Measurements from ENCODE around the gene ACOX3.
A peak's percentile ranks its signal among the peaks of the same experiment; 100 is the strongest.

The ACOX3 gene

GRCh38 chr4:8451440-8452182 lies 11.1 kb upstream of the ACOX3 start:
- H3K4me3 Mint-ChIP-seq, result no peak overlapping the region
- H3K4me1 Mint-ChIP-seq, result no peaks in the 10 kb centered on the region
- no peak overlapping the region for H3K27ac Mint-ChIP-seq
- no peaks in the 10 kb centered on the region for H3K27me3 Mint-ChIP-seq (ENCODE audit: low read depth)
- H3K9me3 Mint-ChIP-seq, result no peaks in the 10 kb centered on the region
- peaks cover 37% of the 10 kb centered on the region for H3K36me3 Mint-ChIP-seq (ENCODE audit: low read depth)
- TF ChIP-seq CTCF (IDR thresholded peaks at IDR 0.05; ENCODE audit: unreplicated experiment in 3 of 3), result no peak

- peaks cover 35% of the 10 kb centered on the region for H3K4me1 Mint-ChIP-seq
- no peaks in the 10 kb centered on the region for H3K9me3 Mint-ChIP-seq
- H3K27me3 Mint-ChIP-seq (ENCODE audit: low read depth), result no peaks in the 10 kb centered on the region
- no peak overlapping the region for H3K4me3 Mint-ChIP-seq
- no peak overlapping the region for H3K27ac Mint-ChIP-seq
- H3K36me3 Mint-ChIP-seq (ENCODE audit: low read depth), result peaks cover 7% of the 10 kb centered on the region
- TF ChIP-seq CTCF (IDR thresholded peaks at IDR 0.05; ENCODE audit: unreplicated experiment in 3 of 3), result no peak
Measured at GRCh38 chr4:8446122-8446521, 5.6 kb upstream of the ACOX3 start.

- TF ChIP-seq CTCF (IDR thresholded peaks at IDR 0.05; ENCODE audit: unreplicated experiment in 3 of 3), result no peak
Measured at GRCh38 chr4:8443801-8444200, 3.3 kb upstream of the ACOX3 start.

GRCh38 chr4:8442596-8443358 lies 2.3 kb upstream of the ACOX3 start:
- Mint-ChIP-seq H3K36me3 (ENCODE audit: low read depth) (peaks cover 3% of the 10 kb centered on the region), H3K4me3 (peak overlapping the region; percentile 82 to 91 (median 84)), H3K9me3 (peaks cover 4% of the 10 kb centered on the region), H3K27ac (peak overlapping the region in 1 of 3 experiments; percentile 73), H3K4me1 (peaks cover 60% of the 10 kb centered on the region), H3K27me3 (ENCODE audit: low read depth) (no peaks in the 10 kb centered on the region)
- TF ChIP-seq CTCF (IDR thresholded peaks at IDR 0.05; ENCODE audit: unreplicated experiment in 3 of 3), result no peak

More at GRCh38 chr4:8443801-8444200, 3.3 kb upstream of the ACOX3 start:
- H3K4me3 Mint-ChIP-seq, result peak overlapping the region in 1 of 3 experiments; percentile 82
- peaks cover 5% of the 10 kb centered on the region for H3K36me3 Mint-ChIP-seq (ENCODE audit: low read depth)
- H3K9me3 Mint-ChIP-seq, result peaks cover 4% of the 10 kb centered on the region
- H3K4me1 Mint-ChIP-seq, result peaks cover 53% of the 10 kb centered on the region
- no peak overlapping the region for H3K27ac Mint-ChIP-seq
- no peaks in the 10 kb centered on the region for H3K27me3 Mint-ChIP-seq (ENCODE audit: low read depth)

- peaks cover 3% of the 10 kb centered on the region for H3K36me3 Mint-ChIP-seq (ENCODE audit: low read depth)
- peak overlapping the region; percentile 82 to 91 (median 84) for H3K4me3 Mint-ChIP-seq
- no peak for TF ChIP-seq CTCF (IDR thresholded peaks at IDR 0.05; ENCODE audit: unreplicated experiment in 3 of 3)
- peaks cover 69% of the 10 kb centered on the region for H3K4me1 Mint-ChIP-seq
- H3K27ac Mint-ChIP-seq, result peak overlapping the region in 1 of 3 experiments; percentile 47
- H3K9me3 Mint-ChIP-seq, result peaks cover 4% of the 10 kb centered on the region
- H3K27me3 Mint-ChIP-seq (ENCODE audit: low read depth), result no peaks in the 10 kb centered on the region
Measured at GRCh38 chr4:8441499-8442091, 1.1 kb upstream of the ACOX3 start.
